ENCODE data around the gene WIF1.

The WIF1 gene

DNA sequence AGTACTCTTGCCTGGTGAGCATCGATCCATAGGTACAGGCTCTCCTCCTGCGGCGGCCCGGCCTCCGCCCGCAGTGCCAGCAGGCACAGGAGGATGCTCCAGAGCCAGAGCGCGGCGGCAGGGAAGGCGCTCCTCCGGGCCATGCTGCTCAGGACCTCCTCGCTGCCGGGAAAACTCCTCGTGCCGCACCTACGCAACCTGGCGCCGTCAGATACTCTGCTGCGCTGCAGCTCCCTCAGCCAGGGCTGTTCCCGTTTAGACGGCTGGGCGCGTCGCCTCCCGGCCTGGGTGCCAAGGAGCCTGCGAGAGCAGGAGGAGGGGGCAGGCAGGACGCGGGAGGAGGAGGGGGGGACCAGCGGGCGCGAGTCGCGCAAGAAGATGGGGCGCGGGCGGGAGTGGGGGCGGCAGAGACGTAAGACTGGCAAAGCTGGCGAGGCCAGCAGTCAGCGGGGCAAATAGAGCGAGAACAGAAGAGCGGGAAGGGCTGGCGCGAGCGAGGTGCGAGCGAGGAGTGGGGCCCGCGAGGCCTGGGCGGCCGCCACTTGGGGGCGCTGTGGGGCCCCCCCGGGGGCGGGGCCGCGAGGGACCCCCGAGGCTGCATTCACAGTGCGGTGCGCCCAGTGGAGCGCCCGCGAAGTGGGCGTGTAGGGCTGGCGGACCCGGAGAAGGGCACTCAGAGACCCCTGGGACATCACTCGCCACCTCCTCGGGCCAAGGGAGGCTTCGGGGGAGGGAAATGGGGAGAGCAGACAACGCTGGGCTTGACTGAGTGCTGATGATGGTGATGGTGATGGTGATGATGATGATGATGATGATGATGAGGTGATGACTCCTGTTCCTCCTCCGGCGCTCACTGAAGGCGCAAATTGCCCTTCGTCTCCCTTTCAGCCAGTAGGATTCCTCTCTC, at the start of gene WIF1:
Gene WIF1 (minus strand): TSS at position 257 of the 907 bp plus-strand sequence. CDS start 114 bp downstream, at position 143.
- DNase-seq (ENCODE audit: low read depth): no peak
- H3K4me3 ChIP-seq (ENCODE audit: low read depth, low read length): peak within 1 kb of the TSS; percentile 44

DNA sequence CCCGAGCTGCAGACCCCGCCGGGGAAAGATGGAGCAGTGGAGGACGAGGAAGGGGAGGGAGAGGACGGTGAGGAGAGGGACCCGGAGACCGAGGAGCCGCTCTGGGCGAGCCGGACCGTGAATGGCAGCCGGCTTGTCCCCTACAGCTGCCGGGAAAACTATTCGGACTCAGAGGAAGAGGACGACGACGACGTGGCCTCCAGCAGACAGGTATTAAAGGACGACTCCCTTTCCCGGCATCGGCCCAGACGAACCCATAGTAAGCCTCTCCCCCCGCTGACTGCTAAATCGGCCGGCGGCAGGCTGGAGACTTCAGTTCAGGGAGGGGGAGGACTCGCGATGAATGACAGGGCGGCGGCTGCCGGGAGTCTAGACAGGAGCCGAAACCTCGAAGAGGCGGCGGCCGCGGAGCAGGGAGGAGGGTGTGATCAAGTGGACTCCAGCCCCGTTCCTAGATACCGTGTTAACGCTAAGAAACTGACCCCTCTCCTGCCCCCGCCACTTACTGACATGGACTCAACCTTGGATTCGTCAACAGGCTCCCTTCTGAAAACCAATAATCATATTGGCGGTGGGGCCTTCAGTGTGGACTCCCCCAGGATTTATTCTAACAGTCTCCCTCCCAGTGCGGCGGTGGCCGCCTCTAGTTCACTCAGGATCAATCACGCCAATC, 49.2 kb upstream of the WIF1 start:
- peak overlapping the region; percentile 89 for H3K4me3 ChIP-seq (ENCODE audit: low read depth, low read length)
- no peak for DNase-seq (ENCODE audit: low read depth)

- DNase-seq (ENCODE audit: low read depth): peak; percentile 62
- H3K4me3 ChIP-seq (ENCODE audit: low read depth, low read length): peak within 1 kb of the TSS; percentile 89
These were observed 48.5 kb upstream of the WIF1 start, which contains the start of gene LEMD3 for GRCh38 chr12:65169320-65170208. Gene LEMD3, plus strand, starts transcription at chr12:65169583. Its CDS starts 14 bp downstream, at chr12:65169597.

- no peak for DNase-seq (ENCODE audit: low read depth)
- peak overlapping the region; percentile 89 for H3K4me3 ChIP-seq (ENCODE audit: low read depth, low read length)
These were observed 47.7 kb upstream of the WIF1 start for GRCh38 chr12:65168681-65169319.

DNA sequence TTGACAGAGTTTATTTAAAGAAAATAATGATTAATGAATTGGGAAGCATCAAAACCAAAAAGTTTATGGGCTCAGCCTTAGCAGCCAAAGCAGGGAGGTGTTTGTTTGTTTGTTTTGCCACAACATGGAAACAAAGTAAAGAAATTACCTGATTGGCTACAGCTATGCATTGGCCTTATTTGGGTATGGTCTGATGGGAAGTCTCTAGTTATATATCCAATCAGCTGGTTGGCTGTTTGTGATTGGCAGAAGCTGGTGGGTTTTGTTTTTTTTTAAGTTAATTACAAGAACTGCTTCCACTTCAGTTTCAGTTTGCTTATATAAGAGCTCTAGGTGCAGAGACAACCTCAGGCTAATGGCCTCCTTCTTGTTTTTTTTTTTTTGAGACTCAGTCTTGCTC, 43.7 kb upstream of the WIF1 start:
- no peak overlapping the region for H3K4me3 ChIP-seq (ENCODE audit: low read depth, low read length)
- no peak for DNase-seq (ENCODE audit: low read depth)

DNA sequence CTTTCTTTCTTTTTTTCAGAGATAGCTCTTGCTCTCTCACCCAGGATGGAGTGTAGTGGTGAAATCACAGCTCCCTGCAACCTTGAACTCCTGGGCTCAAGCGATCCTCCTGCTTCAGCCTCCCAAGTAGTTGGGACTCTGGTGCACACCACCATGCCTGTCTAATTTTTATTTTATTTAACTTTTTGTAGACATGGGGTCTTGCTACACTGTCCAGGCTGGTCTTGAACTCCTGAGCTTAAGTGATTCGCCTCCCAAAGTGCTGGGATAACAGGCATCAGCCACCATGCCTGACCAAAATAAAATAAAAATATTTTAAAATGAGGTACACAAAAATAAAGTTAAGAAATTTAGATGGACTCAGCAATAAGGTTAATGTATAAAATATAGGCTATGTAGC, 43.1 kb upstream of the WIF1 start:
- no peak for DNase-seq (ENCODE audit: low read depth)
- H3K4me3 ChIP-seq (ENCODE audit: low read depth, low read length): no peak overlapping the region

GRCh38 chr12:65162609-65163008, 41.5 kb upstream of the WIF1 start:
- H3K4me3 ChIP-seq (ENCODE audit: low read depth, low read length): no peak overlapping the region
- DNase-seq (ENCODE audit: low read depth): no peak

DNA sequence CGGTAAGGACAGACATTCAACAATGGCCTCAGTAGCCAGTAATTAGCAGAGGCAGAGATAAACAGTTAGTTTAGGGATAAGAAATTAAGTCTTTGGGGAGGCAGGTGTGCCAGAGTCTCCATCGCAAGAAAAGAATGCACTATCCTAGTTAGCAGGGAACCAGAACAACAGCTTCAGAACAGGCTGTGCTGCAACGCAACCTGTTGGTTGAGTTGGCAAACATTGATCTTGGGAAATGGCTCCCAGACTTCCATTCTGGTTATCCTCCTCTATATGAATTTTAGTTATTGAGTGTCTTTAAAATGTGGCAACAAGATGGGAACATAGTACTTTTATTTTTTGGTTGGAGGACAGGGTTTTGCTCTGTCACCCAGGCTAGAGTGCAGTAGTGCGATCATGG, 36.0 kb upstream of the WIF1 start:
- H3K4me3 ChIP-seq (ENCODE audit: low read depth, low read length): no peak overlapping the region
- DNase-seq (ENCODE audit: low read depth): no peak

GRCh38 chr12:65156366-65156841, 35.3 kb upstream of the WIF1 start:
- H3K4me3 ChIP-seq (ENCODE audit: low read depth, low read length): no peak overlapping the region
- DNase-seq (ENCODE audit: low read depth): no peak

- no peak for DNase-seq (ENCODE audit: low read depth)
- H3K4me3 ChIP-seq (ENCODE audit: low read depth, low read length): no peak overlapping the region
These were observed 34.7 kb upstream of the WIF1 start for GRCh38 chr12:65155784-65156183.

DNA sequence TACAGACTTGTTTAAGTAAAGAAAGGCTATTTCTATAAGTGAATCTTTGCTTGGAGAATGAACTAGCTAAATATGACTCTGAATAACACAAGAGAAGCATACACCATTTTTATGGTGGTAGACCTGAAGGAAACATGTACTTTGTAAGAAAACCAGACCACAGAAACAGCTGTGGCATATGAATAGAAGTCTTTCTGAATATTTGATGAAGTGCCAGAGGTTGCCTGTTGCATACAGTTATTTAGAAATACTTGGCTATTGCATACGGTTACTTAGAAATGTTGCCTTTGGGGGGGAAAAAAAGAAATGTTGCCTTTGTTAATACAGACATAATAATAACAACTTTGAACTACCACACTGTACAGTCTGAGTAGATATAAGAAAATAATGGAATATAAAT, 31.5 kb upstream of the WIF1 start:
- peak; percentile 31 for DNase-seq (ENCODE audit: low read depth)

GRCh38 chr12:65152012-65152411, 30.9 kb upstream of the WIF1 start:
- H3K4me3 ChIP-seq (ENCODE audit: low read depth, low read length): no peak overlapping the region
- no peak for DNase-seq (ENCODE audit: low read depth)

More for the DNA sequence above, 31.5 kb upstream of the WIF1 start:
- no peak overlapping the region for H3K4me3 ChIP-seq (ENCODE audit: low read depth, low read length)

DNA sequence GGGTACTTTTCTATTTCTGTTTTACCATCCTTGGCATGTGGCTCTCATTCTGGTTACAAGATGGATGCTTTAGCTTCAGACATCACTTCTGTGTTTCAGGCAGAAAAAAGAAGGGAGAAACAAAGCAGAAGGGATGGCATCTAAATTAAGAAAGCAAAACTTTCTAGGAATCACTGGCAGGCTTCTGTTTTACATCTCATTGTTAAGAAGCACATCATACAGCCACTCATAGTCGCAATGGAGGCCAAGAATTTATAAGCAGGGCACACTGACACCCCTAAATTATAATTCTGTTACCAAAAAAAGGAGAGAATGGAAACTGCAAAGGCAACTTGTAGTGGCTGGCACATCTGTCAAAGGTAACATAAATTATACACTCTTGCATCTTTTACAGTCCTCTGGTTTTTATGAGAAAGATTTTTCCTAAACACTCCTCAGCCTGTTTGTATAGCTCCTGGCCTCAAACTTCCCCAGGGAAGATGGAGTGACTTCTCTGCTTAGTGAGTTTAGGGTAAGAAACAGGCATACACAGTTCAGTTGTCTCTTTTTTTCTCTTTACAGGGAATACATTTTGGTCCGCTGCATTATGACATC, 26.3 kb upstream of the WIF1 start:
- no peak overlapping the region for H3K4me3 ChIP-seq (ENCODE audit: low read depth, low read length)
- DNase-seq (ENCODE audit: low read depth): no peak

GRCh38 chr12:65140738-65141137, 19.6 kb upstream of the WIF1 start:
- H3K4me3 ChIP-seq (ENCODE audit: low read depth, low read length): no peak overlapping the region
- no peak for DNase-seq (ENCODE audit: low read depth)

GRCh38 chr12:65139389-65139788, 18.3 kb upstream of the WIF1 start:
- DNase-seq (ENCODE audit: low read depth): no peak
- no peak overlapping the region for H3K4me3 ChIP-seq (ENCODE audit: low read depth, low read length)

DNA sequence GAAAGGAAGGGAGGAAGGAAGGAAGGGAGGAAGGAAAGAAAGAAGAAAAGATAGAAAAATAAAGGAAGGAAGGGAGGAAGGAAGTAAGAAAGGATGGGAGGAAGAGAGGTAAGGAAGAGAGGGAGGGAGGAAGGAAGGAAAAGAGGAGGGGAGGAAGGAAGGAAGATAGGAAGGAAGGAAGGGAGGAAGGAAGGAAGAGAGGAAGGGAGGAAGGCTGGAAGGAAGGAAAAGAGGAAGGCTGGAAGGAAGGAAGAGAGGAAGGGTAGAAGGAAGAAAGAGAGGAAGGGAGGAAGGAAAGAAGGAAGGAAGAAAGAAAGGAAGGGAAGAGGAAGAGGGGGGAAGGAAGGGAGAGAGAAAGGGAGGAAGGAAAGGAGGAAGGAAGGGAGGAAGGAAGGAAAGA, 12.8 kb upstream of the WIF1 start:
- DNase-seq (ENCODE audit: low read depth): no peak

GRCh38 chr12:65126482-65126881, 5.4 kb upstream of the WIF1 start:
- no peak overlapping the region for H3K4me3 ChIP-seq (ENCODE audit: low read depth, low read length)
- no peak for DNase-seq (ENCODE audit: low read depth)

More for the DNA sequence above, 12.8 kb upstream of the WIF1 start:
- H3K4me3 ChIP-seq (ENCODE audit: low read depth, low read length): no peak overlapping the region

- H3K4me3 ChIP-seq (ENCODE audit: low read depth, low read length): no peak overlapping the region
- no peak for DNase-seq (ENCODE audit: low read depth)
These were observed 4.9 kb upstream of the WIF1 start for GRCh38 chr12:65125975-65126374.

GRCh38 chr12:65125247-65125646, 4.1 kb upstream of the WIF1 start:
- no peak for DNase-seq (ENCODE audit: low read depth)
- H3K4me3 ChIP-seq (ENCODE audit: low read depth, low read length): no peak overlapping the region

All from skeletal muscle cell (primary cell).